Dedifferentiated amniotic fluid mesenchymal stem cell (primary cell): ENCODE data around the gene SLC7A11.

Source experiments
- DNase-seq: peaks from one replicate; pipeline ENCODE4 v3.0.0-alpha.2; 2016; ENCODE audit errors: extremely low spot score

The SLC7A11 gene

DNA sequence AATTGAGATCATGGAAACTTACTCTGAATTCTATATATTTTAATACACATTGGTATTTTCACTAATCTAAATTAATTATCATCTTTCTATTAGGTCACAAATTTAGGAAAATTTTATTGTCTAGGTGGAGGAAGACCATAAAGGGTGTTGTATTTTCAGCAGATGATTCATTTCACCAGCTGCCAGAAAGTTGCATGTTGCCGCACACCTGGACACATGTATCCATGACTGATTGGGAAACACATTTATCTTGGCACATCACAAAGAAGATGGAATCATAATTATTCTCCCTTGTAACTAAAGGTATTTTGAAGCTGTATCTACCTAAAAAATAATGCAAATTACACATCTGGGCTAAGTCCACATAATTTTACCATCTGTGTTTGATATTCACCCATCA is 33.1 kb downstream of the SLC7A11 start:
- DNase-seq: no peak

DNA sequence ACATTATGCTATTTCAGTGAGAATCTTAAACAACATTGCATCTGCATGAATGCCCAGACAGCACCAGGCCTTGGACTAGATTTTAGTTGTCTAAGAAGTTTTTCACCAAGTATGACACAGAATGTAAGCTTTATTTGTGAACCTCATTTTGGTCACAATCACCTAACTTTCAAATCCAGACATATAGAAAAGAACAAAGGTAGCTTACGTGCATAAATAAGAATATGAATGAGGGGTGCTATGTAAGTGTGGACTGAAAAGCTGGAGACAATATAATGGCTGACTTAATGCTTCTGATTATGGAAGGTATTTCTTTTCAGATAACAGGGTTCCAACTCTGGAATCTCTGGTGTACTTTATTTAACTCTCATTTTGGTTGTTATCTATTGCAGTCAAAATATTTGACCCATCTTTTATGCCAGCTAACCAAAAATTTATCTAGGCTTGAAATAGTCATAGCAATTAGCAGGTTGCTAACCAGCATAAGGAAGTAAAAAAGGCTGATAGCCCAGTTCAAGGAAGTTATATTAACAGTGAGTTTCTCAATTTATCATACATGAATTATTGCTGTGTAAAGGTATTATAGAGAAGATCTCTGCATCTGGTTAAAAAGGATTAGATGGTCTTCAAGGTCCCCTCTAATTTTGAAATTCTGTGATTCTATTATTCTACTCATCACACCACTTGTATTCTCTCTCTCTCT is 36.5 kb downstream of the SLC7A11 start:
- DNase-seq: no peak

DNA sequence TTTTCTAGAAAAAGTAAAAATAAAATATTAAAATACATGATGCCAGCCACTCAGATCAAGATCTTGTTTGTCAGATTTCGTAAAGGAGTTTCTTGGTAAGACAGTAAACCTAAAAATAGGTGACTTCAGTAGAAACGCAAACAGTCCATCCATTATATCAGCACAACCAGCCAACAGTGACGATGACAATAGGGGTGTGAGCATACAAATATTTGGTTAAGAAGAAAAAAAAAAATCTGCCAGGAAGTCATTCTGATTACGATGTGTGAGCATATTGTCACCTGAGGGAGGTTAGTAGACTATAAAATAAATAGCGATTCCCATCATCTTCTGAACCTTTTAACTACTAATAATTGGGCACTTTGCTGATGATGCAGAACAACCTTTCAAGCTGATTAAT is 37.6 kb downstream of the SLC7A11 start:
- no peak for DNase-seq

DNA sequence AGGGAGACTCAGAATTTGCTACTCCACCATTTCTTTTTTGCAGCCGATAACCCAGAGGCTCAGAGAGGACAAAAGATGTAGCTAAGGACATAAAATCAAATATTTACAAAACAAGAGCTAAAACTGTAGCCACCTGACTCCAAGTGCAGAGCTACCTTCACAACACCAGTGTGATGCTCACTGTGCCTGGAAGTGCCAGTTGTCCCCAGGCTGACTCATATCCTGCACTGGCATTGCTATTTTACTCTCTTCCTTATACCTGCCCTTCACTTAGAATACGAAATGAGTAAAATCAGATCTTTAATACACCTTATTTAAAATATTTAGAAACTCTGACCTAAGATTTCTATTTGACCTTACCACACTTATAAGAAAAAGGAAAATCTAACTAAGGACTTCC is 39.5 kb downstream of the SLC7A11 start:
- no peak for DNase-seq

DNA sequence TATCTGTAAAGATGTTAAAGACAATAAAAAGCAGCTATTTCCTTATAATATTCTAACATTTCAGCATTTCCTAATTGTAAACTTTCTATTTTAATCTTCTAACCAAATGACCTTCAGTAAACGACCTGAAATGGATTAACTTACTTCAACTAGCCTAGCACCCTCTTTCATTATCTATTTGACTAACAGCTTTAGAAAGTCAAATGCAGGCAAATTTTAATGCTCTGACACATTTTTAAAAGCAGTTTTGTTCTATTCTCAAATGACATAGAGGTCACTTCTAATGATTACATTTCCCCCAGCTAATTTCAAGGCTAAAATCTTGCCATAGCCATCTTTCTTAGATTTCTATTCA is 41.9 kb downstream of the SLC7A11 start:
- DNase-seq: no peak

GRCh38 chr4:138199568-138200235 is 42.4 kb downstream of the SLC7A11 start:
- no peak for DNase-seq

- DNase-seq: no peak
Measured at GRCh38 chr4:138196153-138196552, 46.0 kb downstream of the SLC7A11 start.

- DNase-seq: no peak
Measured at GRCh38 chr4:138193963-138194362, 48.2 kb downstream of the SLC7A11 start.

- no peak for DNase-seq
Measured at GRCh38 chr4:138192113-138192512, 50.0 kb downstream of the SLC7A11 start.

- DNase-seq: no peak
Measured at GRCh38 chr4:138190452-138190858, 51.7 kb downstream of the SLC7A11 start.

DNA sequence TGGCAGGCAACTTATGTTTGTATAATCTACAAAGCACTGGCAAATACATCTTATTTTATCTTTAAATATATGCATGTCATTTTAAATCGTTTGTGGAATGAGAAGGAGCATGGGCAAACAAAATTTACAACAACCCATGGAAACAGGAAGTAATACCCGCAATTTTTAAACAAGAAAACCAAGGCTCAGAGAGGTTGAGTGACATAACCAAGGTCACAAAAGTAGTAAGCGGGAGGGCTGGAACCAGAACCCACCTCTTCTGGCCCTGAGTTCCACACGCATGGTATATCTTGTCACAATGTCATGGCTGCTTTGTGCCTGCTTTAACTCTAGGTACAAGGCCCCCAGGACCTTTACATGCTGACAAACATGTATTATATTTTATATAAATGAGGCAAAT is 52.9 kb downstream of the SLC7A11 start:
- DNase-seq: no peak

GRCh38 chr4:138188406-138189084 is 53.6 kb downstream of the SLC7A11 start:
- DNase-seq: no peak

- no peak for DNase-seq
Measured at GRCh38 chr4:138185859-138186645, 56.1 kb downstream of the SLC7A11 start.

DNA sequence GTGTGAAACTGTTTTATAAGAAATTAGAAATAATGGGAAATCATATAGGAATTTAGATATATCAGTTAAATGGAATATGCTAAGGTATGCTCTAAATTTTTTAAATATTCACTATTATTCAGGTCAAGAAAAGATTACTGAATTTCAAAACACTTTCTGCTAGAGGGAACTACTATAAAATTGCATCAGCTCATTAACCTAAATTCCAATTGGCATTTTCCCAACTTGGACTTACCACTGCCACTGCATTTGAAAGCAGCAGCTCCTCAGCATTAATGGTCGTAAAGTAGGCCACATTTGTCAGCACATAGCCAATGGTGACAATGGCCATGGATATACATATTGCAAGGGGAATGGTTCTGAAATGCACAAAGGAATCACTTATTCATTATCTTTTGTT is 57.3 kb downstream of the SLC7A11 start:
- DNase-seq: no peak

DNA sequence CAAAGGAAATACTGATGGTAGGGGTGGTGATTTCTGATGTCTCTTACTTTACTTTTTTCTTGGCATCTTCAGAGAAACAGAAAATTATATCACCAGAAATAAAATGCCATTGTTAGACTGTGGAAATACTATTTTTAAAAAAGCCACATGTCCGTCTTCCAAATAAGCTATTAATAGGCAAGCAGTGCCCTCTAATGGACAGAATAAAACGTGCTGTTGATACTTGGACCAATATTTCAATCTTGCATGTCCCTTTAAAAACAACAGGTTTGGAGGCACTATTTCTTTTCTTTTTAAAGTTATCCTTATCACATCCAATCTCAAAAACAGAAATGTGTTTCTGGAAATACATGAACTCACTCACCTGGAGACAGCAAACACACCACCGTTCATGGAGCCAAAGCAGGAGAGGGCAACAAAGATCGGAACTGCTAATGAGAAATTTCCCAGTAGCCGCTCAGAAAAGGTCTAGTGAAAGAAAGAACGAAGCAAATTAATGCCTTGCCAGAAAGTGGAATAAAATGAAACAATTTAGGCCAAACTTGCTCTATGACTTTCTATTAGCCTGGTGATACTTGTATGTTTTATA is 59.2 kb downstream of the SLC7A11 start:
- peak; percentile 59 for DNase-seq

DNA sequence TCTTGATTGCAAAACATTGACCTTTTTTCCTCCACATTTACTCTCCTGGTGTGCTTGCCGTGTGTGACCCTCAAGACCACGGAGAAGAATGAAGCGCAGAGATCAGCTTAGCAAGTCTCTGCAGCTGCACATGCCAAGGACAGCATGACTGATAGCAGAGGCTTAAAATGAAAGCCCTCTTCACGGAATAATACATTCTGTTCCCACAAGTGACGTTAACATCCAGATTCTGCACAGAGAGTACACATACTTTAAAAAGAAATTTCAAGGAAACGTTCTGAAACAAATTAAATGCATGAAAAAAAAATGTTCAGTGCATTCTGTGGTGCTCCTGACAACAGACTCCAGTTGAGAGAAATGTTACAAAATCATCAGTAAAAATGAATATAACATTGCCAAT is 60.9 kb downstream of the SLC7A11 start:
- DNase-seq: no peak

DNA sequence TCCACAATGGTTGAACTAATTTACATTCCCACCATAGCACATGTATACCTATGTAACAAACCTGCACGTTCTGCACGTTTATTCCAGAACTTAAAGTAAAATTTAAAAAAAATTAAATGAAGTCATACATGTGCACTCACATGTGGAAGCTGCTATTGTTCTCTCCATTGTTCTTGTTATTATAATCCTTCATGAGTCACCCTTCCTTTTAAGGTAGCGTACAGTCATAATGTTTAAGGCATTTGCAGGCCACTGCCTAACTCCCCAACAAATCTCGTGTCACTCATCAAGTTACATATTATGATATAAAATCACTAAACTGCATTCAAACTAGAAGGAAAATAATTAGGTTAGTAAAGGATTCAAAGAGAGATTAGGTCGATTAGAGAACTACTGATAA is 63.6 kb downstream of the SLC7A11 start:
- DNase-seq: no peak

DNA sequence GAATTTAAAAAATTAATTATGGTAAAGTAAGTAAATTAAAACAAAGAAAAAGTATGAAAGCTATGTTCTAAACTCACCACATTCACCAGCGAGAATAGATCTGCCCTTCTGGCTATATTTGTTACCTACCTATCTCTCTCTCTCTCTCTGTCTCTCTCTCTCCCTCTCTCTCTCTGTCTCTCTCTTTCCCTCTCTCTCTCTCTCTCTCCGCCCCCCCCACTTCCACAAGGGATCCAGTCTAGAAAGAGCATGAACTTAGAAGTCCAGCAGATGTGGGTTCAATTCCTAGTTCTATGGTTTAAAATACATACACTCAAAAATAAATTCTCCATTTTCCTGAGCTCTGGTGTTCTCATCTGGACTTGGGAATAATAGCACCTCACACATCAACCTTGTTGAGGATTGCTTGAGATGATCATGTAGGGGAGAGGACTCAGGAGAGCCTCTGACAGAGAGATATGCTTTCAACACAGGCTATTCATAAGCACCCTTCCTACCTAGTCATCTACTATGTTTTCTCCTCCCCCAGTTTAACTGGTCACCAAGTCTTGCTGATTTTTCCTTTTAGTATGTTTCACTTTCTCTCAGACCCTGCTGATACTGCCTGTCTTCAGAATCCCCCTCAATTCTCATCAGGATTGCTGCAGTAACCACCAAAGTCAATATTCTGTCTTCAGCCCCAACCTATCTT is 64.7 kb downstream of the SLC7A11 start:
- no peak for DNase-seq

GRCh38 chr4:138174981-138175794 is 67.0 kb downstream of the SLC7A11 start:
- no peak for DNase-seq

GRCh38 chr4:138164208-138164607 is 77.9 kb downstream of the SLC7A11 start:
- DNase-seq: no peak

- DNase-seq: no peak
Measured at GRCh38 chr4:138163171-138163570, 79.0 kb downstream of the SLC7A11 start.
